Skeletal muscle satellite cell (primary cell): Measurements from ENCODE around the gene RYR2.

Experiments
- H3K27me3 ChIP-seq: 2 replicates; pipeline ENCODE4 v1.7.0; 2013; ENCODE audit warnings: low read length; ENCODE audit not compliant: control insufficient read depth, insufficient read depth
- H3K36me3 ChIP-seq: 2 replicates; pipeline ENCODE4 v1.7.0; 2013; ENCODE audit warnings: mild to moderate bottlenecking, control low read depth, low read length; ENCODE audit not compliant: insufficient read depth
- H3K4me1 ChIP-seq: 2 replicates; pipeline ENCODE4 v1.7.0; 2013; ENCODE audit warnings: low read length; ENCODE audit not compliant: control insufficient read depth, insufficient read depth
- H3K4me2 ChIP-seq: 2 replicates; pipeline ENCODE4 v1.7.0; 2013; ENCODE audit warnings: mild to moderate bottlenecking, low read length
- H3K4me3 ChIP-seq: 2 replicates; pipeline ENCODE4 v1.7.0; 2013; ENCODE audit warnings: low read length
- H3K9ac ChIP-seq: 2 replicates; pipeline ENCODE4 v1.7.0; 2013; ENCODE audit warnings: mild to moderate bottlenecking, low read depth, low read length, moderate library complexity
- H3K9me3 ChIP-seq: replicated peaks from 2 replicates; pipeline ENCODE4 v1.7.0; 2013; ENCODE audit warnings: mild to moderate bottlenecking, control low read depth, low read length

The RYR2 gene

DNA sequence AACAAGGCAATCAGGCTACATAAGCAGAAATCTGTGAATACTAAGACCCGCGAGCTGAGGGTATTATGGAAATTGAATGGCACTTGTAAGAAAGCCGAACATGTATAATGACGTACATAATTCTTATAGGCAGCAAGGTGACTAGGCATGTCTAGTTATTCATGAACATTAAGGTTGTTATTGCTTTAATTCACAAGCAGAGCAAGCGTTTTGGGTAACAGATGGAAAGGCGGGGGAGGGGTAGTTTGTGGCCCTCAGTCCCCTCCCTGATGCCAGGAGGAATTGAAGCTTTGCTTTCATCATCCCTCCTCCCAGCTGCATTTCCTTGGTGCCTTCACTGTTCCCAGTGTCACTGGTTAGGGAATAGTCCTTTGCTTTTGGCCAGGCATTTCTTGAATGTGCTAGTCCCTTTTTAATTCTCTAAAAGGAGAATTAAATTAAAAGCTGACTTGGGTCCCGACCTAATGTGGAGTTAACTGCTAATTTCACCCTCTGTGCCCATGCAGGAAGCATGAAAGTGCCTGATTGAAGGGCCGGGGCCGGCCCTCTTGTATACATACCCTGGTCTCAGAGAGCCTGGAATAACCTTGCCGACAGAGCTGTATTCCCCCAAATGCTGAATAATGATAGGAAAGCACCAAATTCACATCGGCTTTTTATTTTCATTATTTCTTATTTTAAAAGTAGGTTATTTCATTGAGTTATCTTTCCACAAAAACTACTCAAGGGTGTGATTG, 42.5 kb downstream of the RYR2 start:
- H3K9me3 ChIP-seq: no peaks in the 10 kb centered on the region
- H3K4me3 ChIP-seq: no peak overlapping the region
- no peaks in the 10 kb centered on the region for H3K36me3 ChIP-seq
- H3K27me3 ChIP-seq: no peaks in the 10 kb centered on the region
- no peak overlapping the region for H3K9ac ChIP-seq
- H3K4me1 ChIP-seq: no peaks in the 10 kb centered on the region
- H3K4me2 ChIP-seq: no peak overlapping the region

- no peak overlapping the region for H3K9ac ChIP-seq
- no peaks in the 10 kb centered on the region for H3K27me3 ChIP-seq
- H3K4me2 ChIP-seq: no peak overlapping the region
- no peaks in the 10 kb centered on the region for H3K4me1 ChIP-seq
- H3K36me3 ChIP-seq: no peaks in the 10 kb centered on the region
- H3K4me3 ChIP-seq: no peak overlapping the region
- H3K9me3 ChIP-seq: peaks cover 11% of the 10 kb centered on the region
Observed at GRCh38 chr1:237091691-237092090, 49.7 kb downstream of the RYR2 start.

GRCh38 chr1:237093691-237094090, 51.7 kb downstream of the RYR2 start:
- Histone ChIP-seq H3K4me3 (no peak overlapping the region), H3K9me3 (peaks cover 11% of the 10 kb centered on the region), H3K36me3 (no peaks in the 10 kb centered on the region), H3K9ac (no peak overlapping the region), H3K4me1 (no peaks in the 10 kb centered on the region), H3K4me2 (no peak overlapping the region), H3K27me3 (no peaks in the 10 kb centered on the region)

DNA sequence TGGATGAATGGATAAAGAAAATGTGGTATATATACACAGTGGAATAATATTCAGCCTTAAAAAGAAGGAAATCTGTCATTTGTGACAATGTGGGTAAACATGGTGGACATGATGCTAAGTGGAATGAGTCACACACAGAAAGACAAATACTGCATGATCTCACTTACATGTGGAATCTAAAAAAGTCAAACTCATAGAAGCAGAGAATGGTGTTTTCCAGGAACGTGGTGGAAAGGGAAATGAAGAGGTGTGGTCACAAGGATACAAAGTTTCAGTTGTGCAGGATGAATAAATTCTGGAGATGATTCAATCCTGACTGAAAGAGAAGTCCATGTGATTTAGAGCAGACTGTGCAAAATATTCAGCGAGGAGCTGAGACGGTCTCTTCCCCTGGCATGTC, 56.6 kb downstream of the RYR2 start:
- no peak overlapping the region for H3K9ac ChIP-seq
- H3K4me3 ChIP-seq: no peak overlapping the region
- peaks cover 5% of the 10 kb centered on the region for H3K9me3 ChIP-seq
- no peaks in the 10 kb centered on the region for H3K36me3 ChIP-seq
- H3K4me1 ChIP-seq: no peaks in the 10 kb centered on the region
- no peaks in the 10 kb centered on the region for H3K27me3 ChIP-seq
- no peak overlapping the region for H3K4me2 ChIP-seq

DNA sequence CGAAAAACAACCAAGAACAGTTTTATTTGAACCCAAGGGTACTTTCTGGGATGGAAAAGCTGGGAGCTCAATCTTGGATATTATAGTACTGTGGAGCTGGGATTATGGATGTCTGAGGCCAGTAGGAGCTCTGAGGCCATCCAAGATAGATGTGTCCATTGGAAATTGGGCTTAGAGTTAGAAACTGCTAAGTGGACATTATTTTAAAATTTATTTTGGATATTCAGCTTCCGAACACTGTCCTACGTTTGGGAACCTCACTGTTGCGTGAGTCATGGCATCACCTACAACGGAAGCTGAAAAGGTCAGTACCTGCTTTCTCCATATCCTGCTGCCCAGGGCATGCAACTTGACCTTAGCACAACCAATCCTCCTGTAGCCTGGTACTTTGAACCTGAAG, 61.0 kb downstream of the RYR2 start:
- Histone ChIP-seq H3K4me1 (no peaks in the 10 kb centered on the region), H3K9me3 (peaks cover 6% of the 10 kb centered on the region), H3K27me3 (no peaks in the 10 kb centered on the region), H3K4me3 (no peak overlapping the region), H3K9ac (no peak overlapping the region), H3K4me2 (no peak overlapping the region), H3K36me3 (no peaks in the 10 kb centered on the region)

DNA sequence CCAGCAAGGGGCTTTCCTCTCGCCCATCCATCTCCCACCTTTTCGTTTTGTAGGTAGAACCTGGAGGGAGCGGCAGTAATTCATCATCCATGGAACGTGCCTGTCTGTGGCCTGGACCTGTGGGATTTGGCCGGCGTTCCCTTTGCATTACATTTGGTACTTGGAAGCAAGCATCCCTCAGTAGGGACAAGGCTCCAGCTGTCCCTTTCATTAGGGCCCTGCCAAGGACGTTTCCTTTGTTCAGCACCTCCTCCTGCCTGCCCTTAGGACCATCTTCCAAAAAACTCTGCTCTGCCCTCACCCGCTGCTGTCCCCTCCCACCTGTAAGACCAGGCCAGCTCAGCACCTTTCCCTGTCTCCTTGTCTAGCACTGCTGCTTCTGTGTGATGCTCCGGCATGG, 62.1 kb downstream of the RYR2 start:
- H3K4me3 ChIP-seq: no peak overlapping the region
- H3K9me3 ChIP-seq: peaks cover 6% of the 10 kb centered on the region
- no peak overlapping the region for H3K9ac ChIP-seq

GRCh38 chr1:237105826-237106225, 63.8 kb downstream of the RYR2 start:
- Histone ChIP-seq H3K9me3 (peaks cover 6% of the 10 kb centered on the region), H3K27me3 (no peaks in the 10 kb centered on the region), H3K4me2 (no peak overlapping the region), H3K36me3 (no peaks in the 10 kb centered on the region), H3K4me3 (no peak overlapping the region), H3K9ac (no peak overlapping the region), H3K4me1 (no peaks in the 10 kb centered on the region)

More for the DNA sequence above, 62.1 kb downstream of the RYR2 start:
- Histone ChIP-seq H3K36me3 (no peaks in the 10 kb centered on the region), H3K27me3 (no peaks in the 10 kb centered on the region), H3K4me2 (no peak overlapping the region), H3K4me1 (no peaks in the 10 kb centered on the region)

GRCh38 chr1:237108297-237109040, 66.5 kb downstream of the RYR2 start:
- Histone ChIP-seq H3K36me3 (no peaks in the 10 kb centered on the region), H3K9ac (no peak overlapping the region), H3K27me3 (no peaks in the 10 kb centered on the region), H3K9me3 (peaks cover 4% of the 10 kb centered on the region), H3K4me3 (no peak overlapping the region), H3K4me1 (no peaks in the 10 kb centered on the region), H3K4me2 (no peak overlapping the region)

GRCh38 chr1:237111807-237112206, 69.8 kb downstream of the RYR2 start:
- Histone ChIP-seq H3K27me3 (no peaks in the 10 kb centered on the region), H3K4me2 (no peak overlapping the region), H3K4me1 (no peaks in the 10 kb centered on the region), H3K9me3 (peaks cover 2% of the 10 kb centered on the region), H3K36me3 (no peaks in the 10 kb centered on the region), H3K9ac (no peak overlapping the region), H3K4me3 (no peak overlapping the region)

DNA sequence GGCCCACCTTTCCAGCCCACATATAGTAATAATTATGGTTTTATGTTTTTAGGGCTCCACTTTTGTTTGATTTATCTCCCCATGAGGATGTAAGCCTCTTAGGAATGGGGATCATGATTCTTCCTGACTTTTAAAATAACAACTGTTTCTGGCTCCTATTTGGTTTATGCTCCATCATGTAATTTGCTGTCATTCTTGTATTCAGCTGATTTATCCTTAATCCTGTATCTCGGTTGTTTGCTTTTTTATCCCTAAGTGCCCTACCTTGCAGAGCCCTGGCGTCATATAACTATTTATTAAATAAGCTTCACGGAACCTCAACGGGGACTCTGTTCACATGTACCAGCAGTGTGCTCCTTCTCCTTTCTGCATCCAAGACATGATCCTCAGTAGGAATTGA, 70.7 kb downstream of the RYR2 start:
- Histone ChIP-seq H3K9me3 (peaks cover 2% of the 10 kb centered on the region), H3K9ac (no peak overlapping the region), H3K4me3 (no peak overlapping the region), H3K4me2 (no peak overlapping the region), H3K27me3 (no peaks in the 10 kb centered on the region), H3K4me1 (no peaks in the 10 kb centered on the region), H3K36me3 (no peaks in the 10 kb centered on the region)

GRCh38 chr1:237115035-237115434, 73.1 kb downstream of the RYR2 start:
- Histone ChIP-seq H3K9ac (no peak overlapping the region), H3K4me3 (no peak overlapping the region), H3K9me3 (peaks cover 6% of the 10 kb centered on the region), H3K27me3 (no peaks in the 10 kb centered on the region), H3K4me2 (no peak overlapping the region), H3K36me3 (no peaks in the 10 kb centered on the region), H3K4me1 (no peaks in the 10 kb centered on the region)

DNA sequence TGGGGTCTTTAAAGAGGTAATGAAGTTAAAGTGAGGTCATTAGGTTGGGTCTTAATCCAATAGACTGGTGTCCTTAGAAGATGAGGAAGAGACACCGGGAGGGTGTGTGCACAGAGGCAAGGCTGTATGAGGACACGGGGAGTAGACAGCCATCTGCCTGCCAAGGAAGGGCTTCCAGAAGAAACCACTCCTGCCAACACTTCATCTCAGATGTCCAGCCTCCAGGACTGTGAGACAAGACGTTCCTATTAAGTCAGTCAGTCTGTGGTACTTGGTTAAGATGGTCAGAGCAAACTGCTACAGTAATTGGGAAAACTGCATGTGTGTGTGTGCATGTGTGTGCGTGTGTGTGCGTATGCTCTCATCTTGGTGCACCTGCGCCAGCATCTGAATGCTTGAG, 77.1 kb downstream of the RYR2 start:
- no peak overlapping the region for H3K4me3 ChIP-seq
- peaks cover 8% of the 10 kb centered on the region for H3K9me3 ChIP-seq
- no peaks in the 10 kb centered on the region for H3K27me3 ChIP-seq
- no peak overlapping the region for H3K4me2 ChIP-seq
- H3K4me1 ChIP-seq: no peaks in the 10 kb centered on the region
- no peak overlapping the region for H3K9ac ChIP-seq
- no peaks in the 10 kb centered on the region for H3K36me3 ChIP-seq
